Bronchial epithelial cell (primary cell): ENCODE measurements around the gene MFSD11. TPM values are rescaled to one million over a fixed set of nuclear protein-coding genes. Genes with fewer than 3 reads are reported as not detected.
"Not testable (repeated sequence)": the region's sequence is repeated elsewhere in the genome, so short reads cannot be mapped to it uniquely, and the experiment has no call there.

ENCODE experiments used
- DNase-seq: peaks from one replicate; pipeline ENCODE4 v3.0.0-alpha.2; 2010; ENCODE audit warnings: low read depth
- FAIRE-seq: peaks from 2 replicates; lab custom pipeline; 2011; peaks lifted over from hg19 to GRCh38; lab: Jason Lieb, UNC
- H3K27me3 ChIP-seq: 2 replicates; pipeline ENCODE4 v1.5.1; 2011; ENCODE audit warnings: low read length; ENCODE audit not compliant: control insufficient read depth, insufficient read depth
- H3K36me3 ChIP-seq: 2 replicates; pipeline ENCODE4 v1.5.1; 2011; ENCODE audit warnings: low read length; ENCODE audit not compliant: control insufficient read depth, insufficient read depth
- H3K4me3 ChIP-seq: 2 replicates; pipeline ENCODE4 v1.5.1; 2011; ENCODE audit warnings: mild to moderate bottlenecking, low read depth, low read length, control low read depth
- CTCF ChIP-seq: IDR thresholded peaks from 2 replicates; pipeline ENCODE4 v1.5.1; 2011; ENCODE audit warnings: mild to moderate bottlenecking, moderate library complexity, low read length, control low read depth, inconsistent platforms; ENCODE audit not compliant: insufficient read depth, severe bottlenecking
- total RNA-seq: library from RNA; depleted of rRNA; stranded (reverse); fragments of >200 nt; gene quantifications from 2 replicates; pipeline ENCODE4 v1.2.1, GENCODE V29; 2014

The MFSD11 gene
- total RNA-seq, 1 donor from 2014 or later: 17.1 TPM

DNA sequence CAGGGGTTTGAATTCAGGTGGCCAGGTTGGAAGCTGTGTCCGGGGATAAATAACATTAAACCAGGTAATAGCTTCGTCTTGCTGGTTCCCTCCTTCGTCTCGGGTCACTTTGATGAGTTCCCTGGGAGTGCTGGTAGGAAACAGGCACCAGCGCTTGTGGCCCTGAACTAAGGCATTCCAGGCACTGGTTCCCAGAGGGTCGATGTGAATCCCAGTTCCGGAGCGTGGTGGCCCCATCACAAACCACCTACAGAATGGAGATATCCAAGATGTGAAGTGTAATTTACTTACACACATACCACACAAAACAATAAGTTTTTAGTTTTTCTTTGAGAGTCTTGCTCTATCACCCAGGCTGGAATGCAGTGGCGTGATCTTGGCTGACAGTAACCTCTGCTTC, 14.1 kb upstream of the MFSD11 start:
- no peak for FAIRE-seq
- DNase-seq: no peak
- TF ChIP-seq CTCF: no peak
- no peaks in the 10 kb centered on the region for H3K27me3 ChIP-seq
- peaks cover 24% of the 10 kb centered on the region for H3K36me3 ChIP-seq
- no peak overlapping the region for H3K4me3 ChIP-seq

- Histone ChIP-seq H3K27me3 (no peaks in the 10 kb centered on the region), H3K4me3 (peak overlapping the region; percentile 98), H3K36me3 (peaks cover 14% of the 10 kb centered on the region)
- no peak for TF ChIP-seq CTCF
- DNase-seq (no peak), FAIRE-seq (no peak)
These were observed 12.2 kb upstream of the MFSD11 start for GRCh38 chr17:76725580-76726230.

- peaks cover 14% of the 10 kb centered on the region for H3K36me3 ChIP-seq
- TF ChIP-seq CTCF: no peak
- peak; percentile 86 for DNase-seq
- no peak for FAIRE-seq
- H3K27me3 ChIP-seq: no peaks in the 10 kb centered on the region
- peak within 1 kb of the TSS; percentile 98 for H3K4me3 ChIP-seq
These were observed 11.6 kb upstream of the MFSD11 start, which contains the start of gene JMJD6 for GRCh38 chr17:76726231-76726775. JMJD6 (minus strand) TSS chr17:76726606; CDS start chr17:76726475, 131 bp downstream.

DNA sequence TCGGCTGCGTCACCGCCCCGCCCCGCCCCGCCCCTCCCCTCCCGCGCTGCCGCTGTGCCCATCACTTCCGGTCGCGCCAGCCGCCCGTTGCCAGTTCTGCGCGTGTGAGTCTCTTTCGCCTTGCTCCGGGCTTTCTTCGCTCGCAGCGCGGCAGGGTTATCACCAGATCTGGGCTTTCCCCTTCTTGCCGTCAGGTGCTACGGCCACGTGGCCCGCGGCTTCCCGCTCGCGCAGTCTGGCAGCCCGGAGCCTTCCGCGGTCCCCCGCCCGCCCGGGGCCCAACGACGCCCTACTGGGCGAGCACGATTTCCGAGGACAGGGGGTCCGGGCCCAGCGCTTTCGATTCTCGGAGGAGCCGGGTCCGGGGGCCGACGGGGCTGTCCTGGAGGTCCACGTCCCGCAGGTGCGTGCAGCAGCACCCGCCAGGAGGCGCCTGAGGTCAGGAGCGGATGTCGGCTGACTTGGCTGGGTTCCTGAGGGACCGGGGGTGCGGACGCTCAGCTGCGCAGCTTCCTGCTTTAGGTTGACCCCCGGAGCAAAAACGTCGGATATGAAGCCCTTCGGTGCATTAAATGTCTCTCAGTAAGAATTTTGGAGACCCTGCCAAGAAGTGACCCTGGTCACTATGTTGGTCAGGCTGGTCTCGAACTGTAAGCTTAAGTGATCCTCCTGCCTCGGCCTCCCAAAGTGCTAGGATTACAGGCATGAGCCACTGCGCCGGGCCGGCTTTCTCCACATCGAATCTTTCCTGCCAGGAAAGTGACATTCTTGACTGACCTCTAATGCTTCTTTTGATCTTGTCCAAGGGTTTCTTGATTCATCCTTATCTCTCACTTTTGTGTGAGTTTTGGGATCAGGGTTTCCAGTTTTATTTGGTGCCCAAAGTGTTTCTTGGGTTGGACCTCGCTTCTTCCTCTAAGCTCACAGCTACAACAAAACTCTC, 10.9 kb upstream of the MFSD11 start, which contains the start of gene METTL23:
TSS of gene METTL23 (plus strand) at position 64 of the 943 bp plus-strand sequence. CDS start 2,872 bp downstream, outside the sequence.
- TF ChIP-seq CTCF: peak; percentile 87
- DNase-seq (peak; percentile 48), FAIRE-seq (no peak)
- peak within 1 kb of the TSS; percentile 98 for H3K4me3 ChIP-seq
- H3K27me3 ChIP-seq: no peaks in the 10 kb centered on the region
- peaks cover 12% of the 10 kb centered on the region for H3K36me3 ChIP-seq

DNA sequence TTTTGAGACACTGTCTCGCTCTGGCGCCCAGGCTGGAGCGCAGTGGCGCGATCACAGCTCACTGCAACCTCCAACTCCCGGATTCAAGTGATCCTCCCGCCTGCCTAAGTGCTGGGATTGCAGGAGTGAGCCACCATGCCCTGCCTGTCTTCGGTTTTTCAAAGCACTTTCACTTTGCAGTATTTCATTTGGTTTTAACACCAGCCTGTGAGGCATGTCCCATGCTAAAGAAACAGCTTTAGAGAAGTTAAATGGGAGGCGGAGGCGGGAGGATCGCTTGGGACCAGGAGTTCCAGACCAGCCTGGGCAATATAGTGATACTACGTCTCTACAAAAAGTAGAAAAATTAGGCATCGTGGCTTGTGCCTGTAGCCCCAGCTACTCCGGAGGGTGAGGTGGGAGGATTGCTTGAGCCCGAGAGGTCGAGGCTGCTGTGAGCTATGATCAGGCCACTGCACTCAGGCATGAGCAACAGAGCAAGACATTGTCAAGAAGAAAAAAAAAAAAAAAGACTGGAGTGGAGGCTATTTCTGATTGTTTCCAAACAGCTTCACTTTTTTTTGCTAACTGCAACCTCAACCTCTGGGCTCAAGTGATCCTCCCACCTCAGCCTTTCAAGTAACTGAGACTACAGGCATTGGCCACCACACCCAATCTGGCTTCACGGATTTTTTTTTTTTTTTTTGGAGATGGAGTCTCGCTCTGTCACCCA, 10.0 kb upstream of the MFSD11 start:
- Histone ChIP-seq H3K36me3 (peaks cover 9% of the 10 kb centered on the region), H3K27me3 (no peaks in the 10 kb centered on the region), H3K4me3 (peak overlapping the region; percentile 98)
- TF ChIP-seq CTCF: no peak
- DNase-seq: no peak
- FAIRE-seq: no peak

- FAIRE-seq, H3K4me3 ChIP-seq, H3K36me3 ChIP-seq, DNase-seq, H3K27me3 ChIP-seq: not testable (repeated sequence)
These were observed 5.9 kb upstream of the MFSD11 start for GRCh38 chr17:76731800-76732733.
